ENCODE measurements around the gene TBCD.
A peak's percentile ranks its signal among the peaks of the same experiment; 100 is the strongest.

DNA sequence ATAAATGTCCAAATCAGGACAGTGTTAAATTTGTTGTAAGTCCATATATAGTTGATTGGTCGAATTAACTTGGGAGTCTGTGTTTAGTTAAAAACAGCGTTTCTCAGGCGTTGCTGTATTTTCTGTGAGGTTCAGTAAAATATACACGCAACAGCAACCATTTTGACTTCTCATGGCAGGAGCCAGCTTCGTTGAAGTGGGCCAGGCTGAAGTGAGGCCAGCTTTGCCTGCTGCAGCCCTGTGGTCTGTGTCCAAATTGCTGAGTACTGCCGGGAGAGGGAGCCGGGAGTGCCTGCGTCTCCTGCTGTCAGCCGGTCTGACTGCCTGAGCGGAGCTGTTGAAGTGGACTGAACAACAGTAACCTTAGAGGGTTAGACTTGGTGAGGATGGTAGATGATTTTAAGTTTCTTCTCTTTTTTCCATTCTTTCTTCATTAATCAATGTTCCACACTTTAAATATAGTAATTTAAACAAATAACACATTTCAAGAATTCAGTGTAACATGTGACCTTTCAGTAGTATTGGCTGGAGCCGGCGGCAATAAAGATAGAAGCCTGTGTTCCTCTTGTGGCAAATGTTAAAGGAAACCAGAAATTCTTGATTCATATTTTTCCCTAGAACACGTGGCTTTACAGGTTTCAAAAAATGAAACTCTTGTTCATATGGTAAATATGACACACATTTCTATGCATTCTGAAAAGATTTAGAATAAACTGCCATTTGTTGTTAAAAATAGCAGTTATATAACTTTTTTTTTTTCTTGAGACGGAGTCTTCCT is 124.9 kb downstream of the TBCD start:
- TF ChIP-seq, protein P1, sequence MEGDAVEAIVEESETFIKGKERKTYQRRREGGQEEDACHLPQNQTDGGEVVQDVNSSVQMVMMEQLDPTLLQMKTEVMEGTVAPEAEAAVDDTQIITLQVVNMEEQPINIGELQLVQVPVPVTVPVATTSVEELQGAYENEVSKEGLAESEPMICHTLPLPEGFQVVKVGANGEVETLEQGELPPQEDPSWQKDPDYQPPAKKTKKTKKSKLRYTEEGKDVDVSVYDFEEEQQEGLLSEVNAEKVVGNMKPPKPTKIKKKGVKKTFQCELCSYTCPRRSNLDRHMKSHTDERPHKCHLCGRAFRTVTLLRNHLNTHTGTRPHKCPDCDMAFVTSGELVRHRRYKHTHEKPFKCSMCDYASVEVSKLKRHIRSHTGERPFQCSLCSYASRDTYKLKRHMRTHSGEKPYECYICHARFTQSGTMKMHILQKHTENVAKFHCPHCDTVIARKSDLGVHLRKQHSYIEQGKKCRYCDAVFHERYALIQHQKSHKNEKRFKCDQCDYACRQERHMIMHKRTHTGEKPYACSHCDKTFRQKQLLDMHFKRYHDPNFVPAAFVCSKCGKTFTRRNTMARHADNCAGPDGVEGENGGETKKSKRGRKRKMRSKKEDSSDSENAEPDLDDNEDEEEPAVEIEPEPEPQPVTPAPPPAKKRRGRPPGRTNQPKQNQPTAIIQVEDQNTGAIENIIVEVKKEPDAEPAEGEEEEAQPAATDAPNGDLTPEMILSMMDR (IDR thresholded peaks at IDR 0.05): peak; percentile 54 to 67 (median 59)
- no peak for TF ChIP-seq POLR2A (IDR thresholded peaks at IDR 0.05)

All from breast epithelium (tissue), 3 donors.